DOHH2 (cell line): Measurements from ENCODE around the gene PITPNC1.

Source experiments
- H3F3A ChIP-seq: fragments of 200-600 bp; sonication (generic), shearing (Covaris generic); 2 replicates; pipeline ENCODE4 v1.6.0; 2016; ENCODE audit warnings: antibody characterized with exemption, mild to moderate bottlenecking; ENCODE audit not compliant: control insufficient read depth, insufficient read depth
- H3K27ac ChIP-seq: fragments of 200-600 bp; sonication (generic); 2 replicates; pipeline ENCODE4 v1.5.1; 2014; ENCODE audit warnings: low read depth, mild to moderate bottlenecking, low read length, moderate library complexity
- H3K27me3 ChIP-seq: fragments of 200-600 bp; sonication (generic); 2 replicates; pipeline ENCODE4 v1.6.1; 2014; ENCODE audit warnings: mild to moderate bottlenecking, low read length, mixed read lengths; ENCODE audit not compliant: control insufficient read depth
- H3K36me3 ChIP-seq: fragments of 200-600 bp; sonication (generic); 2 replicates; pipeline ENCODE4 v1.6.1; 2014; ENCODE audit warnings: mild to moderate bottlenecking, low read length, moderate library complexity, mixed read lengths; ENCODE audit not compliant: control insufficient read depth
- H3K4me1 ChIP-seq: fragments of 200-600 bp; sonication (generic); 2 replicates; pipeline ENCODE4 v1.6.1; 2014; ENCODE audit warnings: mild to moderate bottlenecking, low read length, mixed read lengths; ENCODE audit not compliant: control insufficient read depth
- H3K4me2 ChIP-seq: fragments of 200-600 bp; sonication (generic); 2 replicates; pipeline ENCODE4 v1.6.0; 2014; ENCODE audit warnings: mild to moderate bottlenecking, low read length, moderate library complexity
- H3K4me3 ChIP-seq: fragments of 200-600 bp; sonication (generic); 2 replicates; pipeline ENCODE4 v1.5.1; 2014; ENCODE audit warnings: mild to moderate bottlenecking, low read length, mixed read lengths
- H3K79me2 ChIP-seq: fragments of 200-600 bp; sonication (generic); 2 replicates; pipeline ENCODE4 v1.6.1; 2014; ENCODE audit warnings: mild to moderate bottlenecking, low read length, mixed read lengths; ENCODE audit not compliant: control insufficient read depth
- H3K9me2 ChIP-seq: fragments of 200-600 bp; sonication (generic); replicated peaks from 2 replicates; pipeline ENCODE4 v1.6.1; 2014; ENCODE audit warnings: mild to moderate bottlenecking, low read length, mixed read lengths; ENCODE audit not compliant: control insufficient read depth
- H3K9me3 ChIP-seq: fragments of 200-600 bp; sonication (generic); 2 replicates; pipeline ENCODE4 v1.6.1; 2014; ENCODE audit warnings: antibody characterized with exemption, low read length, mixed read lengths; ENCODE audit not compliant: control insufficient read depth, insufficient read depth
- H4K20me1 ChIP-seq: fragments of 200-600 bp; sonication (generic); 2 replicates; pipeline ENCODE4 v1.6.0; 2014; ENCODE audit warnings: low read depth, mild to moderate bottlenecking, antibody characterized with exemption, low read length, moderate library complexity; ENCODE audit not compliant: control insufficient read depth, insufficient read depth
- CTCF ChIP-seq: fragments of 200-600 bp; sonication (generic); IDR thresholded peaks from one replicate; pipeline ENCODE4 v1.5.1; 2014; ENCODE audit warnings: antibody characterized with exemption, mild to moderate bottlenecking, low read depth, low read length; ENCODE audit not compliant: poor library complexity, severe bottlenecking
- EZH2phosphoT487 ChIP-seq: fragments of 200-600 bp; sonication (generic); IDR thresholded peaks from 2 replicates; pipeline ENCODE4 v1.6.1; 2017; ENCODE audit warnings: borderline replicate concordance, mild to moderate bottlenecking, antibody characterized with exemption, low read length, moderate library complexity, mixed read lengths

The PITPNC1 gene

GRCh38 chr17:67679721-67680120, 302.6 kb downstream of the PITPNC1 start:
- H3K9me3 ChIP-seq = no peaks in the 10 kb centered on the region
- H3K9me2 ChIP-seq = no peaks in the 10 kb centered on the region
- TF ChIP-seq EZH2phosphoT487 (no peak), CTCF (no peak)
- peak overlapping the region; percentile 36 for H3K4me2 ChIP-seq
- H4K20me1 ChIP-seq = no peaks in the 10 kb centered on the region
- no peaks in the 10 kb centered on the region for H3K27me3 ChIP-seq
- H3K79me2 ChIP-seq = no peaks in the 10 kb centered on the region
- peak overlapping the region; percentile 35 for H3K27ac ChIP-seq
- H3K36me3 ChIP-seq = no peaks in the 10 kb centered on the region
- H3K4me1 ChIP-seq = peaks cover 28% of the 10 kb centered on the region
- H3K4me3 ChIP-seq = peak overlapping the region; percentile 6
- no peaks in the 10 kb centered on the region for H3F3A ChIP-seq

- Histone ChIP-seq H3K27ac (peak overlapping the region; percentile 61), H3K4me3 (peak overlapping the region; percentile 19), H3K4me2 (peak overlapping the region; percentile 36), H3K27me3 (no peaks in the 10 kb centered on the region), H3K79me2 (no peaks in the 10 kb centered on the region), H3K4me1 (peaks cover 28% of the 10 kb centered on the region), H3K9me2 (no peaks in the 10 kb centered on the region), H4K20me1 (no peaks in the 10 kb centered on the region), H3K9me3 (no peaks in the 10 kb centered on the region), H3F3A (no peaks in the 10 kb centered on the region), H3K36me3 (no peaks in the 10 kb centered on the region)
- TF ChIP-seq EZH2phosphoT487 (no peak), CTCF (no peak)
These were observed 303.6 kb downstream of the PITPNC1 start for GRCh38 chr17:67680445-67681224.

- Histone ChIP-seq H3K4me3 (no peak overlapping the region), H3K9me3 (no peaks in the 10 kb centered on the region), H3K36me3 (no peaks in the 10 kb centered on the region), H3K4me2 (no peak overlapping the region), H3K79me2 (no peaks in the 10 kb centered on the region), H3F3A (no peaks in the 10 kb centered on the region), H3K4me1 (peaks cover 28% of the 10 kb centered on the region), H3K27ac (no peak overlapping the region), H3K9me2 (no peaks in the 10 kb centered on the region), H4K20me1 (no peaks in the 10 kb centered on the region), H3K27me3 (no peaks in the 10 kb centered on the region)
- TF ChIP-seq CTCF (no peak), EZH2phosphoT487 (no peak)
These were observed 305.1 kb downstream of the PITPNC1 start for GRCh38 chr17:67682196-67682595.
